Ramos (cell line): Measurements from ENCODE around the gene SPECC1L.

Source experiments
- in situ Hi-C: fragments of 300-500 bp; cut with MboI; formaldehyde crosslinking; loops from one replicate; pipeline ENCODE4 v1.14.3; 2022; ENCODE audit warnings: low sequenced_read_pairs; ENCODE audit not compliant: unreplicated experiment

Gene SPECC1L

GRCh38 chr22:24435323-24435645 is 164.7 kb downstream of the SPECC1L start:
- in situ Hi-C loops: no loop called here

- in situ Hi-C loops: no loop called here
Observed at GRCh38 chr22:24435861-24436371, 165.3 kb downstream of the SPECC1L start.

GRCh38 chr22:24436553-24436952 is 165.9 kb downstream of the SPECC1L start:
- in situ Hi-C loops: no loop called here

- in situ Hi-C loops: no loop called here
Observed at GRCh38 chr22:24437091-24437490, 166.5 kb downstream of the SPECC1L start.

- in situ Hi-C loops: no loop called here
Observed at GRCh38 chr22:24437741-24438328, 167.2 kb downstream of the SPECC1L start.

GRCh38 chr22:24440270-24440717 is 169.7 kb downstream of the SPECC1L start:
- in situ Hi-C loops: no loop called here

GRCh38 chr22:24440718-24441405 is 170.2 kb downstream of the SPECC1L start:
- in situ Hi-C loops: no loop called here

- in situ Hi-C loops: no loop called here
Observed at GRCh38 chr22:24441406-24442351, 171.0 kb downstream of the SPECC1L start.

- in situ Hi-C loops: no loop called here
Observed at GRCh38 chr22:24442352-24442744, 171.7 kb downstream of the SPECC1L start.

GRCh38 chr22:24443668-24444067 is 173.0 kb downstream of the SPECC1L start:
- in situ Hi-C loops: no loop called here

- in situ Hi-C loops: no loop called here
Observed at GRCh38 chr22:24444251-24444650, 173.6 kb downstream of the SPECC1L start.

GRCh38 chr22:24444729-24445466 is 174.3 kb downstream of the SPECC1L start:
- in situ Hi-C loops: no loop called here

- in situ Hi-C loops: no loop called here
Observed at GRCh38 chr22:24445481-24446259, 175.0 kb downstream of the SPECC1L start.

GRCh38 chr22:24446260-24446611 is 175.6 kb downstream of the SPECC1L start:
- in situ Hi-C loops: no loop called here

GRCh38 chr22:24450610-24451009 is 180.0 kb downstream of the SPECC1L start:
- in situ Hi-C loops: no loop called here

GRCh38 chr22:24451162-24451561 is 180.5 kb downstream of the SPECC1L start:
- in situ Hi-C loops: no loop called here

- in situ Hi-C loops: no loop called here
Observed at GRCh38 chr22:24453853-24454252, 183.2 kb downstream of the SPECC1L start.

- in situ Hi-C loops: no loop called here
Observed at GRCh38 chr22:24455039-24455438, 184.4 kb downstream of the SPECC1L start.

- in situ Hi-C loops: no loop called here
Observed at GRCh38 chr22:24455751-24456426, 185.3 kb downstream of the SPECC1L start.
